ENCODE results near the gene RFXANK. TPM values are rescaled to one million over a fixed set of nuclear protein-coding genes. Genes with fewer than 3 reads are reported as not detected.

Gene RFXANK
- total RNA-seq, 1 experiment from 2014 or later = 81.8 TPM

DNA sequence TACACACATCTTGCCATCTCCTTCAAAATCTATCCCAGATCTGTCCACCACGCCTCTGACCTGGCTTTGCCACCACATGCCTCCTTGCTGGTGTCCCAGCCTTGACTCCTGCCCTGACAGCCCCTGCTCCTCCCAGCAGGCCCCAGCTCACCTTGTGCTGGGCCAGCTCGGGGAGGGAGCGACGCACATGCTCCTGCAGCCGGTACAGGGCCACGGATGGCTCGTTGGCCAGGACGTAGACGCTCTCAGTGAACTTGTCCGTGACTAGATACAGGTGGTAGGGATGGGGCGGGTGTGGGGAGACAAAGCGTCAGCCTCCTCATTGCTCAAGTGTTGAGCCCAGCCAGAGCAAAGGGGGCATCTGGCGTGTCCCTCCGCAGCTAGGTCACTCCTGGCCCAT is 5.3 kb upstream of the RFXANK start:
- Histone ChIP-seq H4K8ac (replicated peaks; ENCODE audit: insufficient read length, low read depth, low read length) (no peak overlapping the region), H3K4me1 (ENCODE audit: insufficient read depth, low read length) (no peaks in the 10 kb centered on the region), H3K23ac (ENCODE audit: insufficient read length, low read depth, low read length) (no peak overlapping the region), H2AFZ (ENCODE audit: low read length) (no peak overlapping the region), H3K4me2 (ENCODE audit: insufficient read depth, insufficient read length, low read length) (no peak overlapping the region), H3K4ac (ENCODE audit: low read depth, low read length) (no peak overlapping the region), H2BK120ac (ENCODE audit: low read depth, low read length, poor library complexity, severe bottlenecking) (no peak overlapping the region), H3K79me2 (ENCODE audit: insufficient read depth, low read length) (no peaks in the 10 kb centered on the region; the same call in 1 of the 2 replicates), H3K9me3 (ENCODE audit: control insufficient read depth, low read depth, low read length) (no peaks in the 10 kb centered on the region), H2BK20ac (ENCODE audit: low read depth, low read length, poor library complexity, severe bottlenecking) (no peak overlapping the region), H3K27ac (ENCODE audit: insufficient read length, low read depth, low read length) (no peak overlapping the region), H3K9ac (ENCODE audit: extremely low read depth, insufficient read length, low read length) (no peak overlapping the region), H3K56ac (ENCODE audit: insufficient read length, low read depth, low read length) (no peak overlapping the region), H2BK12ac (ENCODE audit: insufficient read length, low read depth, low read length) (no peak overlapping the region), H2BK5ac (ENCODE audit: insufficient read length, low read length) (no peak overlapping the region), H4K5ac (ENCODE audit: insufficient read length, low read depth, low read length) (no peak overlapping the region), H3K27me3 (ENCODE audit: insufficient read depth, low read length) (no peaks in the 10 kb centered on the region), H3K14ac (ENCODE audit: insufficient read depth, low read length) (no peak overlapping the region), H3T11ph (ENCODE audit: low read length) (no peak overlapping the region), H4K20me1 (ENCODE audit: control insufficient read depth, insufficient read depth, insufficient read length) (no peaks in the 10 kb centered on the region), H2BK15ac (ENCODE audit: low read depth, low read length) (0 out of 2 replicates have a peak overlapping the region, but pooled peaks have one; percentile 19), H3K79me1 (ENCODE audit: insufficient read depth, low read depth, low read length, poor library complexity, severe bottlenecking) (peaks cover 4% of the 10 kb centered on the region), H3K18ac (ENCODE audit: insufficient read length, low read depth, low read length) (no peak overlapping the region), H2AK5ac (ENCODE audit: insufficient read length, low read length) (no peak overlapping the region), H4K91ac (ENCODE audit: insufficient read length, low read depth, low read length) (no peak overlapping the region), H3K23me2 (ENCODE audit: insufficient read length, low read depth, low read length, poor library complexity, severe bottlenecking) (peaks cover 3% of the 10 kb centered on the region)
- no peak for DNase-seq
- H3K4me1 Mint-ChIP-seq = peaks cover 0 to 7% of the 10 kb centered on the region in 2 experiments; a peak in 3 of 4 replicates
- no peaks in the 10 kb centered on the region for H3K9me3 Mint-ChIP-seq
- H3K36me3 Mint-ChIP-seq (ENCODE audit: insufficient read depth in 1 of 3, low read depth in 3 of 3) = peaks cover 8 to 13% (median 13%) of the 10 kb centered on the region in 3 experiments; a peak in 6 of 7 replicates
- WGBS (ENCODE audit: extremely low coverage, insufficient read length, low lambda C conversion rate) = no CpG with 5 or more reads among the region's 14 CpGs
- no peak overlapping the region for H3K4me3 Mint-ChIP-seq
- TF ChIP-seq, protein P1, sequence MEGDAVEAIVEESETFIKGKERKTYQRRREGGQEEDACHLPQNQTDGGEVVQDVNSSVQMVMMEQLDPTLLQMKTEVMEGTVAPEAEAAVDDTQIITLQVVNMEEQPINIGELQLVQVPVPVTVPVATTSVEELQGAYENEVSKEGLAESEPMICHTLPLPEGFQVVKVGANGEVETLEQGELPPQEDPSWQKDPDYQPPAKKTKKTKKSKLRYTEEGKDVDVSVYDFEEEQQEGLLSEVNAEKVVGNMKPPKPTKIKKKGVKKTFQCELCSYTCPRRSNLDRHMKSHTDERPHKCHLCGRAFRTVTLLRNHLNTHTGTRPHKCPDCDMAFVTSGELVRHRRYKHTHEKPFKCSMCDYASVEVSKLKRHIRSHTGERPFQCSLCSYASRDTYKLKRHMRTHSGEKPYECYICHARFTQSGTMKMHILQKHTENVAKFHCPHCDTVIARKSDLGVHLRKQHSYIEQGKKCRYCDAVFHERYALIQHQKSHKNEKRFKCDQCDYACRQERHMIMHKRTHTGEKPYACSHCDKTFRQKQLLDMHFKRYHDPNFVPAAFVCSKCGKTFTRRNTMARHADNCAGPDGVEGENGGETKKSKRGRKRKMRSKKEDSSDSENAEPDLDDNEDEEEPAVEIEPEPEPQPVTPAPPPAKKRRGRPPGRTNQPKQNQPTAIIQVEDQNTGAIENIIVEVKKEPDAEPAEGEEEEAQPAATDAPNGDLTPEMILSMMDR (conservative IDR thresholded peaks at IDR 0.05) = no peak
- no peaks in the 10 kb centered on the region for H3K27me3 Mint-ChIP-seq (ENCODE audit: low read depth)
- H3K27ac Mint-ChIP-seq = no peak overlapping the region
